ENCODE results near the gene CCDC88B. TPM values are rescaled to one million over a fixed set of nuclear protein-coding genes. Genes with fewer than 3 reads are reported as not detected.

The CCDC88B gene
- total RNA-seq, 1 experiment from 2014 or later = 11.2 TPM

DNA sequence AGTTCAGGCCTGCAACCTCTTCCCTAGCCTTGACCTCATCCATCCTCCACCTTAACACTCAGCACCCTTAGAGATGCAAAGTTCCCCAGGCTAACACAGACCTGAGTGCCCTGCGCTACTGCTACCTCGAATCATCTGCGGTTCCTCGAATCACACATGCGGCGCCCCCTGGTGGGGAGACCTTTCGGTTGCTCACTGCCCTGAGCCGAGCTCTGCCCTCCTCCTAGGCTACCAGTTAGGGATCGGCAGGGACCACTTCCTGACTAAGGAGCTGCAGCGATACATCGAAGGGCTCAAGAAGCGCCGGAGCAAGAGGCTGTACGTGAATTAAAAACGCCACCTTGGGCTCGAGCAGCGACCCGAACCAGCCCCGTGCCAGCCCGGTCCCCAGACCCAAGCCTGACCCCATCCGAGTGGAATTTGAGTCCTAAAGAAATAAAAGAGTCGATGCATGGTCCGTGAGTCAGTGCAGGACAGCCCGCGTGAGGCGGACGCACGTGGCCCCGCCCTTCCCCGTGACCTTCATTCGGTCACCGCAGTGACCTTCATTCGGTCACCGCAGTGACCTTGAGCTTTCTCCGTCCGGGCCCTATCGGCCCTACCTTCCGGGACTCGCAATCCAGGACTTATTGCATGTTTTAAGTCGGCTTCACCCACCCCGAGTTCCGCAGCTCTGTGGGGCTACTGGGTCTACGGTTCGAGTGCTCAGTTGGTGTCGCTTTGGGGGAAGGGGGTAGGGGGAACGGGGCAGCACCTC lies 35.5 kb upstream of the CCDC88B start:
- peak overlapping the region; percentile 98 to 100 (median 99) for H3K27ac Mint-ChIP-seq
- TF ChIP-seq, protein P1, sequence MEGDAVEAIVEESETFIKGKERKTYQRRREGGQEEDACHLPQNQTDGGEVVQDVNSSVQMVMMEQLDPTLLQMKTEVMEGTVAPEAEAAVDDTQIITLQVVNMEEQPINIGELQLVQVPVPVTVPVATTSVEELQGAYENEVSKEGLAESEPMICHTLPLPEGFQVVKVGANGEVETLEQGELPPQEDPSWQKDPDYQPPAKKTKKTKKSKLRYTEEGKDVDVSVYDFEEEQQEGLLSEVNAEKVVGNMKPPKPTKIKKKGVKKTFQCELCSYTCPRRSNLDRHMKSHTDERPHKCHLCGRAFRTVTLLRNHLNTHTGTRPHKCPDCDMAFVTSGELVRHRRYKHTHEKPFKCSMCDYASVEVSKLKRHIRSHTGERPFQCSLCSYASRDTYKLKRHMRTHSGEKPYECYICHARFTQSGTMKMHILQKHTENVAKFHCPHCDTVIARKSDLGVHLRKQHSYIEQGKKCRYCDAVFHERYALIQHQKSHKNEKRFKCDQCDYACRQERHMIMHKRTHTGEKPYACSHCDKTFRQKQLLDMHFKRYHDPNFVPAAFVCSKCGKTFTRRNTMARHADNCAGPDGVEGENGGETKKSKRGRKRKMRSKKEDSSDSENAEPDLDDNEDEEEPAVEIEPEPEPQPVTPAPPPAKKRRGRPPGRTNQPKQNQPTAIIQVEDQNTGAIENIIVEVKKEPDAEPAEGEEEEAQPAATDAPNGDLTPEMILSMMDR (conservative IDR thresholded peaks at IDR 0.05) = peak; percentile 95

More for the DNA sequence above, 35.5 kb upstream of the CCDC88B start:
- WGBS (ENCODE audit: extremely low coverage, insufficient read length, low lambda C conversion rate) = no CpG with 5 or more reads among the region's 46 CpGs
- Mint-ChIP-seq H3K27me3 (ENCODE audit: low read depth) (peaks cover 42% of the 10 kb centered on the region), H3K9me3 (no peaks in the 10 kb centered on the region), H3K36me3 (ENCODE audit: insufficient read depth in 1 of 3, low read depth in 3 of 3) (peaks cover 3 to 7% (median 6%) of the 10 kb centered on the region in 3 experiments; a peak in 5 of 7 replicates), H3K4me1 (peaks cover 21 to 22% of the 10 kb centered on the region in 2 experiments), H3K4me3 (peak overlapping the region; percentile 84 to 91)
- H4K20me1 ChIP-seq (ENCODE audit: control insufficient read depth, insufficient read depth, insufficient read length) = no peaks in the 10 kb centered on the region
- H4K8ac ChIP-seq (replicated peaks; ENCODE audit: insufficient read length, low read depth, low read length) = no peak overlapping the region
- no peak overlapping the region for H2BK12ac ChIP-seq (ENCODE audit: insufficient read length, low read depth, low read length)
- peak overlapping the region; percentile 95 for H3K27ac ChIP-seq (ENCODE audit: insufficient read length, low read depth, low read length)
- peak; percentile 97 for DNase-seq
- H3K56ac ChIP-seq (ENCODE audit: insufficient read length, low read depth, low read length) = no peak overlapping the region
- peaks cover 18% of the 10 kb centered on the region for H3K23me2 ChIP-seq (ENCODE audit: insufficient read length, low read depth, low read length, poor library complexity, severe bottlenecking)
- H2BK15ac ChIP-seq (ENCODE audit: low read depth, low read length) = no peak overlapping the region
- H2BK20ac ChIP-seq (ENCODE audit: low read depth, low read length, poor library complexity, severe bottlenecking) = no peak overlapping the region
- peaks cover 2% of the 10 kb centered on the region; the same call in 1 of the 2 replicates for H3K4me1 ChIP-seq (ENCODE audit: insufficient read depth, low read length)
- no peak overlapping the region for H3T11ph ChIP-seq (ENCODE audit: low read length)
- peaks cover 5% of the 10 kb centered on the region for H3K79me1 ChIP-seq (ENCODE audit: insufficient read depth, low read depth, low read length, poor library complexity, severe bottlenecking)
- peak overlapping the region; percentile 36 for H4K5ac ChIP-seq (ENCODE audit: insufficient read length, low read depth, low read length)
- peak overlapping the region; percentile 69 for H2BK5ac ChIP-seq (ENCODE audit: insufficient read length, low read length)
- H3K18ac ChIP-seq (ENCODE audit: insufficient read length, low read depth, low read length) = peak overlapping the region; percentile 98
- peak overlapping the region; percentile 74 for H3K9ac ChIP-seq (ENCODE audit: extremely low read depth, insufficient read length, low read length)
- H3K23ac ChIP-seq (ENCODE audit: insufficient read length, low read depth, low read length) = no peak overlapping the region
- H3K9me3 ChIP-seq (ENCODE audit: control insufficient read depth, low read depth, low read length) = no peaks in the 10 kb centered on the region
- peak overlapping the region; percentile 57 for H3K4me2 ChIP-seq (ENCODE audit: insufficient read depth, insufficient read length, low read length)
- no peak overlapping the region for H2AFZ ChIP-seq (ENCODE audit: low read length)
- H3K4ac ChIP-seq (ENCODE audit: low read depth, low read length) = peak overlapping the region; percentile 30; the same call in 1 of the 2 replicates
- peaks cover 12% of the 10 kb centered on the region for H3K27me3 ChIP-seq (ENCODE audit: insufficient read depth, low read length)
- H3K79me2 ChIP-seq (ENCODE audit: insufficient read depth, low read length) = peaks cover 3% of the 10 kb centered on the region; the same call in 1 of the 2 replicates
- H2AK5ac ChIP-seq (ENCODE audit: insufficient read length, low read length) = no peak overlapping the region
- H2BK120ac ChIP-seq (ENCODE audit: low read depth, low read length, poor library complexity, severe bottlenecking) = peak overlapping the region; percentile 71
- peak overlapping the region; percentile 93 for H3K14ac ChIP-seq (ENCODE audit: insufficient read depth, low read length)
- H4K91ac ChIP-seq (ENCODE audit: insufficient read length, low read depth, low read length) = no peak overlapping the region

All from H9 (cell line).